K562 (cell line): Measurements from ENCODE around the gene AP1G1. TPM values are rescaled to one million over a fixed set of nuclear protein-coding genes. Genes with fewer than 3 reads are reported as not detected.

ENCODE experiments used
- ATAC-seq: fragments of 200-7000 bp; cut with Tn5 transposase; 3 replicates; pipeline ENCODE4 v1.9.1; 2020; ENCODE audit warnings: moderate library complexity
- BruUV-seq: library from RNA; stranded (reverse); fragments of 400-500 nt; replicated peaks from 2 replicates; lab custom pipeline; 2021; lab: Mats Ljungman, UMichigan
- CTCF ChIA-PET: fragments of 300-600 bp; formaldehyde crosslinking; extraction: SDS; loops from one replicate; lab custom pipeline; 2021; ENCODE audit warnings: low intra/inter-chr PET ratio; lab: Yijun Ruan, JAX
- POLR2A ChIA-PET: fragments of 300-600, 350-650 bp; sonication (Branson Sonifier 250); formaldehyde crosslinking; extraction: SDS; loops from one replicate; lab custom pipeline; 2021; ENCODE audit warnings: antibody characterized with exemption, inconsistent platforms; lab: Yijun Ruan, JAX
- DNase-seq, 4 experiments: peaks; one replicate each; pipeline versions ENCODE4 v3.0.0 to v3.0.0-alpha.2; 2011 to 2018; ENCODE audit warnings: low spot score in 3 of 4, mixed read lengths in 3 of 4; ENCODE audit errors: extremely low read depth in 1 of 4
- FAIRE-seq: peaks from 2 replicates; lab custom pipeline; 2011; peaks lifted over from hg19 to GRCh38; lab: Jason Lieb, UNC
- H2AFZ ChIP-seq: 2 replicates; pipeline ENCODE4 v1.6.0; 2011; ENCODE audit warnings: low read depth, low read length, control low read depth, inconsistent platforms
- H3K27ac ChIP-seq: fragments of 200-600 bp; 3 replicates; pipeline ENCODE4 v1.8.0; 2011; ENCODE audit warnings: low read depth, mild to moderate bottlenecking, control low read depth, inconsistent platforms, low read length, moderate library complexity, mixed read lengths; ENCODE audit errors: extremely low read depth
- H3K27me3 ChIP-seq, 2 experiments: fragments of 300-600 bp in 1 of 2; 2 replicates in 1 of 2; 3 replicates in 1 of 2; pipeline versions ENCODE4 v1.6.0 to v1.8.0; 2011; ENCODE audit warnings: inconsistent platforms in 2 of 2, low read length in 2 of 2, mild to moderate bottlenecking in 1 of 2, mixed read lengths in 1 of 2, moderate library complexity in 1 of 2; ENCODE audit not compliant: control insufficient read depth in 2 of 2, insufficient read depth in 2 of 2
- H3K36me3 ChIP-seq: fragments of 300-600 bp; 3 replicates; pipeline ENCODE4 v1.8.0; 2011; ENCODE audit warnings: mild to moderate bottlenecking, low read length, inconsistent platforms; ENCODE audit not compliant: control insufficient read depth, insufficient read depth
- H3K4me1 ChIP-seq, 2 experiments: fragments of 200-600 bp in 1 of 2; replicated peaks in 1 of 2; 2 replicates in 1 of 2; 3 replicates in 1 of 2; pipeline versions ENCODE4 v1.5.1 to v1.8.0; 2011; ENCODE audit warnings: inconsistent platforms in 2 of 2, low read length in 2 of 2, mild to moderate bottlenecking in 1 of 2, mixed read lengths in 1 of 2, moderate library complexity in 1 of 2; ENCODE audit not compliant: control insufficient read depth in 2 of 2, insufficient read depth in 2 of 2
- H3K4me2 ChIP-seq: 2 replicates; pipeline ENCODE4 v1.6.1; 2011; ENCODE audit warnings: low read length, control low read depth, inconsistent platforms, mixed read lengths; ENCODE audit not compliant: insufficient read depth
- H3K4me3 ChIP-seq: fragments of 200-600 bp; sonication (generic), shearing (Covaris generic); 2 replicates; pipeline ENCODE4 v1.5.1; 2016; ENCODE audit warnings: control low read depth, inconsistent platforms
- H3K79me2 ChIP-seq: fragments of 200-600 bp; 3 replicates; pipeline ENCODE4 v1.8.0; 2011; ENCODE audit warnings: low read length, inconsistent platforms; ENCODE audit not compliant: control insufficient read depth, insufficient read depth
- H3K9ac ChIP-seq, 2 experiments: 2 replicates each; pipeline versions ENCODE4 v1.6.0 to v1.6.1; 2011; ENCODE audit warnings: low read depth in 2 of 2, low read length in 2 of 2, control low read depth in 1 of 2, inconsistent platforms in 1 of 2, mild to moderate bottlenecking in 1 of 2, mixed read lengths in 1 of 2; ENCODE audit not compliant: insufficient read depth in 1 of 2
- H3K9me1 ChIP-seq: one replicate; pipeline ENCODE4 v1.6.0; 2011; ENCODE audit warnings: inconsistent platforms, mild to moderate bottlenecking, low read length, moderate library complexity; ENCODE audit not compliant: control insufficient read depth, insufficient read depth
- H3K9me3 ChIP-seq: replicated peaks from 2 replicates; pipeline ENCODE4 v1.5.1; 2011; ENCODE audit warnings: low read depth, low read length, inconsistent platforms; ENCODE audit not compliant: control insufficient read depth, insufficient read depth
- H4K20me1 ChIP-seq: replicated peaks from 2 replicates; pipeline ENCODE4 v1.6.1; 2011; ENCODE audit warnings: low read length, inconsistent platforms, mixed read lengths; ENCODE audit not compliant: control insufficient read depth, insufficient read depth
- IRF2 ChIP-seq: sonication (generic); formaldehyde crosslinking; IDR thresholded peaks from 2 replicates; pipeline ENCODE4 v1.8.1; 2022; ENCODE audit warnings: mild to moderate bottlenecking, missing genetic modification reagents
- ZC3H11A ChIP-seq: IDR thresholded peaks from 2 replicates; pipeline ENCODE4 v1.6.1; 2012; ENCODE audit warnings: low read depth, low read length, improper control_type of control experiment
- WGBS: fragments of 100-300 bp; shearing (Covaris generic); methylation state at CpG from one replicate; pipeline ENCODE4 v1.1.6; 2016; ENCODE audit warnings: low coverage, mixed read lengths; ENCODE audit not compliant: insufficient coverage; ENCODE audit errors: missing lambda C conversion rate; 5-methylcytosine and 5-hydroxymethylcytosine counted together
- in situ Hi-C: fragments of 300-500 bp; cut with MboI; formaldehyde crosslinking; loops from 4 replicates; pipeline ENCODE4 v1.15.0; 2018; ENCODE audit warnings: inconsistent platforms, mixed read lengths
- intact Hi-C: fragments of 100-400 bp; cut with micrococcal nuclease; formaldehyde crosslinking; loops from 2 replicates; pipeline ENCODE4 v1.14.2; 2022
- polyA plus RNA-seq, 8 experiments: library from polyadenylated mRNA; depleted of rRNA in 4 of 8; stranded (reverse) in 5 of 8; unstranded in 3 of 8; fragments of >200 nt; fragmentation: Nextera tagmentation in 2 of 8; fragmentation: Illumina TruSeq in 1 of 8; extraction: Ambion mirVana in 2 of 8; extraction: Trizol in 1 of 8; gene quantifications; 2 replicates each; pipeline versions ENCODE4 v1.2.1 to v1.2.3, GENCODE V29; 2011 to 2014; ENCODE audit warnings: inconsistent platforms in 1 of 8, missing spikeins in 1 of 8
- total RNA-seq, 7 experiments: library from RNA; depleted of rRNA in 6 of 7; stranded (reverse); fragments of >200 nt in 6 of 7; fragmentation: Illumina TruSeq in 2 of 7; extraction: Trizol in 2 of 7; gene quantifications; 2 replicates each; pipeline versions ENCODE4 v1.2.1 to v1.2.3, GENCODE V29; 2011 to 2021; ENCODE audit warnings: low replicate concordance in 1 of 7
- TF ChIP-seq, protein P1 (sequence below): fragments of 200-800 bp; sonication (Bioruptor generic); IDR thresholded peaks from 2 replicates; pipeline ENCODE4 v1.6.1; 2017; ENCODE audit warnings: missing genetic modification characterization, missing compliant biosample characterization

AP1G1 gene
- total and polyA plus RNA-seq, 9 of the 15 experiments (the other 6 are each of a cell fraction or from before 2014, with no cell fraction given), result 7.0 to 59.2 (median 42.0) TPM

DNA sequence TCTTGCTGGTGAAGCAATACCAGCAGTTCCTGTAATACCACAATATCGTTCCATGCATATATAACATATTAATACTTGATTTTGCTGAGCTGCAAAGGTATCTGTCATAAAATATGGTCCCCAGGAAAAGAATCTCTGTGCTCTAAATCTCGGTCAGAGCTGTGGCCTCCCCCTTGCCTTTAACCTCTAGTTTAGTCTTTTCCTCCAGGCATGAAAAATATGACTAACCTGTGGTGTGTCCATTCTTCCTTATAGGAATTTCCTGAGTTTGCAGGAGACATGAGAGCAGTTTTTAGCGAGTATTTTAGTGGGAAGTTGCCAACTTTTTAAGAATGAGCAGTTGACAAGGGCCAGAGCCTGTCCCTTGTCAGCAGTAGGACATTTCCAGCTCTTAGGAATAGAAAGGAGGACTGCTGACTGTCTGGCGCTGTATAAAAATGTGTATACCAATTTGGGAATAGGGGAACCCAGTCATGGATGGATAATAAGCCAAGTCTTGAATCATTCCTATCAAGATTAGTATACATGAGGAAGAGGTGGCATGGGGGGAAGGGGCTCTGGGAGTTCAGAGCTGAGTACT lies 45.8 kb upstream of the AP1G1 start:
- ATAC-seq (no peak), FAIRE-seq (no peak), DNase-seq (no peak)
- H3K79me2 ChIP-seq, result no peaks in the 10 kb centered on the region; the same call in 2 of the 3 replicates
- H3K4me1 ChIP-seq, result no peaks in the 10 kb centered on the region; a peak in 1 of 5 replicates
- WGBS, result 69% methylated on average over 4 of the region's 4 CpGs
- no peak overlapping the region for H3K9ac ChIP-seq
- H3K9me3 ChIP-seq, result no peaks in the 10 kb centered on the region
- intact Hi-C loops, result no loop called here
- POLR2A ChIA-PET, result interaction anchor here (0.6 to 2.4 kb wide), 3 partner anchors 9 to 175 kb away, joined by 3 to 12 read pairs (median 4); partner anchors contain the start of gene ATXN1L
- peaks cover 50% of the 10 kb centered on the region for H3K36me3 ChIP-seq
- H3K27me3 ChIP-seq, result no peaks in the 10 kb centered on the region
- in situ Hi-C loops, result no loop called here
- H3K4me2 ChIP-seq, result no peak overlapping the region
- no peak overlapping the region for H3K4me3 ChIP-seq
- CTCF ChIA-PET, result no interaction called here
- TF ChIP-seq ZC3H11A, result no peak
- TF ChIP-seq, protein P1, sequence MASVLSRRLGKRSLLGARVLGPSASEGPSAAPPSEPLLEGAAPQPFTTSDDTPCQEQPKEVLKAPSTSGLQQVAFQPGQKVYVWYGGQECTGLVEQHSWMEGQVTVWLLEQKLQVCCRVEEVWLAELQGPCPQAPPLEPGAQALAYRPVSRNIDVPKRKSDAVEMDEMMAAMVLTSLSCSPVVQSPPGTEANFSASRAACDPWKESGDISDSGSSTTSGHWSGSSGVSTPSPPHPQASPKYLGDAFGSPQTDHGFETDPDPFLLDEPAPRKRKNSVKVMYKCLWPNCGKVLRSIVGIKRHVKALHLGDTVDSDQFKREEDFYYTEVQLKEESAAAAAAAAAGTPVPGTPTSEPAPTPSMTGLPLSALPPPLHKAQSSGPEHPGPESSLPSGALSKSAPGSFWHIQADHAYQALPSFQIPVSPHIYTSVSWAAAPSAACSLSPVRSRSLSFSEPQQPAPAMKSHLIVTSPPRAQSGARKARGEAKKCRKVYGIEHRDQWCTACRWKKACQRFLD (CRISPR knock-in tag), result no peak
- no peak for TF ChIP-seq IRF2 (CRISPR knock-in tag)
- peaks cover 3% of the 10 kb centered on the region for H3K9me1 ChIP-seq
- no peak overlapping the region for H3K27ac ChIP-seq
- peaks cover 4% of the 10 kb centered on the region for H4K20me1 ChIP-seq
- no TSS peak for BruUV-seq
- H2AFZ ChIP-seq, result no peak overlapping the region
